PC-9 (cell line): ENCODE results near the gene PCMT1.

Experiments used
- EZH2 ChIP-seq: fragments of 200-600 bp; sonication (generic); IDR thresholded peaks from 2 replicates; pipeline ENCODE4 v1.8.0; 2017; ENCODE audit warnings: antibody characterized with exemption, low read depth
- TF ChIP-seq, protein P1 (sequence below): fragments of 200-600 bp; sonication (generic); conservative IDR thresholded peaks from 2 replicates; pipeline ENCODE4 v1.6.1; 2017; ENCODE audit warnings: mixed run types, antibody characterized with exemption, mild to moderate bottlenecking, moderate library complexity

DNA sequence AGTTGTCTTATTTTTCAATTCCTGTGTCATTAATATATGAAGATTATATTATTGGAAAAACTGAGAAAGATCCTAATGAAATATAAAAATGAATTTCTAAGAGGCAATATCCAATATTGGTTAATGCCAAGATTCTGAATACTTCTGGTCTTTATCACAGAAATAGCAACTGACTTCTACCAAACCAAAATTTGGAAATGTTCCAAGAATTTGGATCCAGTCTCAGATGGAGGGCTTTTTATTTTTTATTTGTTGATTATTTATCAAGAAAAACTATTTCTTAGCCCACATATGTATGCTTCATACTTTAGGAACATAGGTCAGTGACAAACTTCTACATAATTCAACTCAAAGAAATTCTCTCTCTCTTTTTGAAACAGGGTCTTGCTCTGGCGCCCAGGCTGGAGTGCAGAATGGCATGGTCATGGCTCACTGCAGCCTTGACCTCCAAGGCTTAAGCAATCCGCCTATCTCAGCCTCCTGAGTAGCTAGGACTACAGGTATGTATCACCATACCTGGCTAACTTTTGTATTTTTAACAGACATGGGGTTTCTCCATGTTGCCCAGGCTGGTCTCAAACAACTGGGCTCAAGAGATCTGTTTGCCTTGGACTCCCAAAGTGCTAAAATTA, 16.3 kb upstream of the PCMT1 start:
- TF ChIP-seq, protein P1, sequence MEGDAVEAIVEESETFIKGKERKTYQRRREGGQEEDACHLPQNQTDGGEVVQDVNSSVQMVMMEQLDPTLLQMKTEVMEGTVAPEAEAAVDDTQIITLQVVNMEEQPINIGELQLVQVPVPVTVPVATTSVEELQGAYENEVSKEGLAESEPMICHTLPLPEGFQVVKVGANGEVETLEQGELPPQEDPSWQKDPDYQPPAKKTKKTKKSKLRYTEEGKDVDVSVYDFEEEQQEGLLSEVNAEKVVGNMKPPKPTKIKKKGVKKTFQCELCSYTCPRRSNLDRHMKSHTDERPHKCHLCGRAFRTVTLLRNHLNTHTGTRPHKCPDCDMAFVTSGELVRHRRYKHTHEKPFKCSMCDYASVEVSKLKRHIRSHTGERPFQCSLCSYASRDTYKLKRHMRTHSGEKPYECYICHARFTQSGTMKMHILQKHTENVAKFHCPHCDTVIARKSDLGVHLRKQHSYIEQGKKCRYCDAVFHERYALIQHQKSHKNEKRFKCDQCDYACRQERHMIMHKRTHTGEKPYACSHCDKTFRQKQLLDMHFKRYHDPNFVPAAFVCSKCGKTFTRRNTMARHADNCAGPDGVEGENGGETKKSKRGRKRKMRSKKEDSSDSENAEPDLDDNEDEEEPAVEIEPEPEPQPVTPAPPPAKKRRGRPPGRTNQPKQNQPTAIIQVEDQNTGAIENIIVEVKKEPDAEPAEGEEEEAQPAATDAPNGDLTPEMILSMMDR = no peak
- TF ChIP-seq EZH2 = no peak
